ENCODE data around the gene CENPP. TPM values are rescaled to one million over a fixed set of nuclear protein-coding genes. Genes with fewer than 3 reads are reported as not detected.

CENPP gene
- total and polyA plus RNA-seq, 4 donors, result 0.62 to 8.7 (median 1.3) TPM

DNA sequence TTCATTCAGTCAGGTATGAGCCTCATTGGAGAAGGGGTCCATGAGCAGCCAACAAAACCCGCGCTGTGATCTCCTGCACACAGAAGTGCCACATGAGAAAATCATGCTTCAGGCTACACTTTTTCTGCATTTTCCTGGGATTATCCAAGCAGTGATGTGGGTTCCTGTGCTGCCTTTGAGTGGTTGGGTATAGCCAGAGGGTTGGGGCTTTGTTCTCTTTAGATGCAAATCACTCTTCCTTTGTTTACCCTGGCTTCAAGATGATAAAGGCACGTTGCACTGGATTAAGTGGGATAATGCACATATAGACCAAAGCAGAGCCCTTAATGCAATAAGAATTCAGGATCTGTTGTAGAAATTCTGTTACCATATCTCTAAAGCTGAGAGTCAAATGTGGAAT lies 191.3 kb downstream of the CENPP start (continued):
- TF ChIP-seq GABPA (IDR thresholded peaks at IDR 0.05 in 1 of 2, conservative IDR thresholded peaks at IDR 0.05 in 1 of 2) (no peak), CTCF (IDR thresholded peaks at IDR 0.05; ENCODE audit: low read depth, low read length, missing input control) (no peak), FOXA2 (IDR thresholded peaks at IDR 0.05) (no peak)
- TF ChIP-seq, protein P1, sequence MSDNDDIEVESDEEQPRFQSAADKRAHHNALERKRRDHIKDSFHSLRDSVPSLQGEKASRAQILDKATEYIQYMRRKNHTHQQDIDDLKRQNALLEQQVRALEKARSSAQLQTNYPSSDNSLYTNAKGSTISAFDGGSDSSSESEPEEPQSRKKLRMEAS (IDR thresholded peaks at IDR 0.05), result no peak

GRCh38 chr9:92518199-92518598 lies 192.4 kb downstream of the CENPP start:
- 95% methylated on average over 4 of the region's 4 CpGs for WGBS
- H3K9ac ChIP-seq (ENCODE audit: low read depth in 1 of 2, low read length in 2 of 2), result no peak overlapping the region
- no peaks in the 10 kb centered on the region for H3K9me3 ChIP-seq (ENCODE audit: control insufficient read depth in 4 of 4, low read length in 3 of 4)
- no peak overlapping the region for H3K27ac ChIP-seq (ENCODE audit: low read depth in 1 of 2, low read length in 2 of 2)
- no peak for DNase-seq (ENCODE audit: low spot score)
- TF ChIP-seq RAD21 (IDR thresholded peaks at IDR 0.05) (no peak), JUND (IDR thresholded peaks at IDR 0.05) (no peak), EGR1 (IDR thresholded peaks at IDR 0.05; ENCODE audit: low read depth in 2 of 2) (no peak), NR2F2 (IDR thresholded peaks at IDR 0.05) (no peak), FOXA1 (IDR thresholded peaks at IDR 0.05) (no peak), ATF3 (IDR thresholded peaks at IDR 0.05) (no peak), REST (IDR thresholded peaks at IDR 0.05) (no peak), RXRA (IDR thresholded peaks at IDR 0.05) (no peak)
- TF ChIP-seq, protein P2, sequence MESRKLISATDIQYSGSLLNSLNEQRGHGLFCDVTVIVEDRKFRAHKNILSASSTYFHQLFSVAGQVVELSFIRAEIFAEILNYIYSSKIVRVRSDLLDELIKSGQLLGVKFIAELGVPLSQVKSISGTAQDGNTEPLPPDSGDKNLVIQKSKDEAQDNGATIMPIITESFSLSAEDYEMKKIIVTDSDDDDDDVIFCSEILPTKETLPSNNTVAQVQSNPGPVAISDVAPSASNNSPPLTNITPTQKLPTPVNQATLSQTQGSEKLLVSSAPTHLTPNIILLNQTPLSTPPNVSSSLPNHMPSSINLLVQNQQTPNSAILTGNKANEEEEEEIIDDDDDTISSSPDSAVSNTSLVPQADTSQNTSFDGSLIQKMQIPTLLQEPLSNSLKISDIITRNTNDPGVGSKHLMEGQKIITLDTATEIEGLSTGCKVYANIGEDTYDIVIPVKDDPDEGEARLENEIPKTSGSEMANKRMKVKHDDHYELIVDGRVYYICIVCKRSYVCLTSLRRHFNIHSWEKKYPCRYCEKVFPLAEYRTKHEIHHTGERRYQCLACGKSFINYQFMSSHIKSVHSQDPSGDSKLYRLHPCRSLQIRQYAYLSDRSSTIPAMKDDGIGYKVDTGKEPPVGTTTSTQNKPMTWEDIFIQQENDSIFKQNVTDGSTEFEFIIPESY (IDR thresholded peaks at IDR 0.05), result no peak
- H3K4me3 ChIP-seq (ENCODE audit: low read depth in 1 of 3, low read length in 3 of 3), result no peak overlapping the region
- H3K4me1 ChIP-seq (ENCODE audit: control insufficient read depth in 4 of 4, insufficient read depth in 4 of 4, low read length in 3 of 4), result no peaks in the 10 kb centered on the region
- H3K27me3 ChIP-seq (ENCODE audit: control insufficient read depth in 4 of 4, insufficient read depth in 4 of 4, low read length in 3 of 4), result no peaks in the 10 kb centered on the region
- peaks cover 1 to 11% (median 10%) of the 10 kb centered on the region in 4 donors for H3K36me3 ChIP-seq (ENCODE audit: control insufficient read depth in 4 of 4, insufficient read depth in 3 of 4, low read depth in 1 of 4, low read length in 3 of 4)

DNA sequence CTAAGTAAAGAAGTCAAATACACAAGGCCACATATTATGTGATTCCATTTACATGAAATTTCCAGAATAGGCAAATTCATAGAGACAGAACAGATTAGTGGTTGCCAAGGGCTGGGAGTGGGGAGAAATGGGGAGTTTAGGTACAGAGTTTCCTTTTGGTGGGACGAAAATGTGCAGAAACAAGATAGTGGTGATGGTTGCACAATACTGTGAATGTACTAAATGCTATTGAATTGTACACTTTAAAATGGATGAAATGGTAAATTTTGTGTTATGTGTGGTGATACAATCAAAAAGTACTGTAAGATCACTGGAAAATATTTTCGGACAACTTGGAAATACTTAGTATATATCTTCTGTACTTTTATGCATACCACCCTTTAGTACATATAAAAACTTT lies 195.1 kb downstream of the CENPP start:
- Histone ChIP-seq H3K9ac (ENCODE audit: low read depth in 1 of 2, low read length in 2 of 2) (no peak overlapping the region), H3K9me3 (ENCODE audit: control insufficient read depth in 4 of 4, low read length in 3 of 4) (no peaks in the 10 kb centered on the region), H3K27me3 (ENCODE audit: control insufficient read depth in 4 of 4, insufficient read depth in 4 of 4, low read length in 3 of 4) (no peaks in the 10 kb centered on the region), H3K4me1 (ENCODE audit: control insufficient read depth in 4 of 4, insufficient read depth in 4 of 4, low read length in 3 of 4) (no peaks in the 10 kb centered on the region), H3K36me3 (ENCODE audit: control insufficient read depth in 4 of 4, insufficient read depth in 3 of 4, low read depth in 1 of 4, low read length in 3 of 4) (peaks cover 1 to 11% (median 7%) of the 10 kb centered on the region in 4 donors), H3K27ac (ENCODE audit: low read depth in 1 of 2, low read length in 2 of 2) (no peak overlapping the region), H3K4me3 (ENCODE audit: low read depth in 1 of 3, low read length in 3 of 3) (no peak overlapping the region)
- WGBS, result 97% methylated on average over 2 of the region's 2 CpGs
- no peak for DNase-seq (ENCODE audit: low spot score)
- TF ChIP-seq CTCF (IDR thresholded peaks at IDR 0.05; ENCODE audit: low read depth, low read length, missing input control), result no peak
- no peak for TF ChIP-seq FOXA2 (IDR thresholded peaks at IDR 0.05)
- no peak for TF ChIP-seq RXRA (IDR thresholded peaks at IDR 0.05)
- no peak for TF ChIP-seq RAD21 (IDR thresholded peaks at IDR 0.05)
- TF ChIP-seq NR2F2 (IDR thresholded peaks at IDR 0.05), result no peak
- TF ChIP-seq HNF4G (IDR thresholded peaks at IDR 0.05), result no peak
- no peak for TF ChIP-seq EGR1 (IDR thresholded peaks at IDR 0.05; ENCODE audit: low read depth in 2 of 2)
- no peak for TF ChIP-seq ATF3 (IDR thresholded peaks at IDR 0.05)
- TF ChIP-seq REST (IDR thresholded peaks at IDR 0.05), result no peak
